Parathyroid adenoma (tissue), 2 donors: ENCODE results near the gene IL10RB.

Experiments used
- H2AFZ ChIP-seq: fragments of 300-600 bp; sonication (generic); one replicate; pipeline ENCODE4 v1.7.0; 2017; ENCODE audit warnings: antibody characterized with exemption, mild to moderate bottlenecking
- H3K27ac ChIP-seq: fragments of 300-600 bp; sonication (generic); one replicate; pipeline ENCODE4 v1.7.0; 2017
- H3K27me3 ChIP-seq: fragments of 300-600 bp; sonication (generic); one replicate; pipeline ENCODE4 v1.7.0; 2017; ENCODE audit warnings: low read length; ENCODE audit not compliant: control insufficient read depth, insufficient read depth
- H3K36me3 ChIP-seq: fragments of 300-600 bp; sonication (generic); one replicate; pipeline ENCODE4 v1.7.0; 2017; ENCODE audit warnings: low read length; ENCODE audit not compliant: control insufficient read depth, insufficient read depth
- H3K4me1 ChIP-seq: fragments of 300-600 bp; sonication (generic); one replicate; pipeline ENCODE4 v1.7.0; 2017; ENCODE audit warnings: control low read depth
- H3K4me2 ChIP-seq: fragments of 300-600 bp; sonication (generic); one replicate; pipeline ENCODE4 v1.7.0; 2017; ENCODE audit warnings: low read length
- H3K4me3 ChIP-seq: fragments of 300-600 bp; sonication (generic); one replicate; pipeline ENCODE4 v1.7.0; 2017; ENCODE audit warnings: low read depth, low read length
- H3K79me2 ChIP-seq: fragments of 300-600 bp; sonication (generic); one replicate; pipeline ENCODE4 v1.7.0; 2017; ENCODE audit warnings: control low read depth
- H3K9ac ChIP-seq: fragments of 300-600 bp; sonication (generic); one replicate; pipeline ENCODE4 v1.7.0; 2017; ENCODE audit warnings: mild to moderate bottlenecking
- H3K9me3 ChIP-seq: fragments of 300-600 bp; sonication (generic); one replicate; pipeline ENCODE4 v1.7.0; 2017; ENCODE audit warnings: low read length; ENCODE audit not compliant: control insufficient read depth
- TF ChIP-seq, protein P1 (sequence below): fragments of 300-600 bp; sonication (generic); IDR thresholded peaks from one replicate; pipeline ENCODE4 v1.7.0; 2017; ENCODE audit warnings: antibody characterized with exemption, mild to moderate bottlenecking
- donor health status: primary hyperparathyroidism.

IL10RB gene

DNA sequence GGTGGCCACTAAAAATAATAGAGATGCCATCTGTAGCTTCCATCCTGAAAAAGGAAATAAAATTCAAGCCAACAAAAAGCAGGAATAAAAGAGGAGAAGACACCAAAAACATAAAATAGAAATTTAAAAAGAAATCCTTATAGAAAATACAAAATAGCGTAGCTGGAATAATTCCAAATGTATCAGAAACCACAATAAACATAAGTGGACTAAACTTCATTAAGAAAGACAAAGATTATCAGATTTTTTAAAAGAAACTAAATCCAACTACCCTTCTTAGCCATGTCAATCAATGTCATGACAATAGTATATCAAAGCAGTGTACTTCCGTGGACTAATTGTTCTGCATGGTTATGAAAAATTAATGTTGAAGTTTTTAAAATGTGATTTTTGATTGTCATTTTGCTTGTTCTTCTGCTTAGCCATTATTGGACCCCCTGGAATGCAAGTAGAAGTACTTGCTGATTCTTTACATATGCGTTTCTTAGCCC lies 13.2 kb downstream of the IL10RB start:
- TF ChIP-seq, protein P1, sequence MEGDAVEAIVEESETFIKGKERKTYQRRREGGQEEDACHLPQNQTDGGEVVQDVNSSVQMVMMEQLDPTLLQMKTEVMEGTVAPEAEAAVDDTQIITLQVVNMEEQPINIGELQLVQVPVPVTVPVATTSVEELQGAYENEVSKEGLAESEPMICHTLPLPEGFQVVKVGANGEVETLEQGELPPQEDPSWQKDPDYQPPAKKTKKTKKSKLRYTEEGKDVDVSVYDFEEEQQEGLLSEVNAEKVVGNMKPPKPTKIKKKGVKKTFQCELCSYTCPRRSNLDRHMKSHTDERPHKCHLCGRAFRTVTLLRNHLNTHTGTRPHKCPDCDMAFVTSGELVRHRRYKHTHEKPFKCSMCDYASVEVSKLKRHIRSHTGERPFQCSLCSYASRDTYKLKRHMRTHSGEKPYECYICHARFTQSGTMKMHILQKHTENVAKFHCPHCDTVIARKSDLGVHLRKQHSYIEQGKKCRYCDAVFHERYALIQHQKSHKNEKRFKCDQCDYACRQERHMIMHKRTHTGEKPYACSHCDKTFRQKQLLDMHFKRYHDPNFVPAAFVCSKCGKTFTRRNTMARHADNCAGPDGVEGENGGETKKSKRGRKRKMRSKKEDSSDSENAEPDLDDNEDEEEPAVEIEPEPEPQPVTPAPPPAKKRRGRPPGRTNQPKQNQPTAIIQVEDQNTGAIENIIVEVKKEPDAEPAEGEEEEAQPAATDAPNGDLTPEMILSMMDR, result no peak
- Histone ChIP-seq H3K9ac (no peak overlapping the region), H3K9me3 (no peaks in the 10 kb centered on the region), H3K27ac (no peak overlapping the region), H3K79me2 (no peaks in the 10 kb centered on the region), H3K27me3 (no peaks in the 10 kb centered on the region), H2AFZ (no peak overlapping the region), H3K36me3 (no peaks in the 10 kb centered on the region), H3K4me3 (no peak overlapping the region), H3K4me2 (no peak overlapping the region), H3K4me1 (no peaks in the 10 kb centered on the region)

DNA sequence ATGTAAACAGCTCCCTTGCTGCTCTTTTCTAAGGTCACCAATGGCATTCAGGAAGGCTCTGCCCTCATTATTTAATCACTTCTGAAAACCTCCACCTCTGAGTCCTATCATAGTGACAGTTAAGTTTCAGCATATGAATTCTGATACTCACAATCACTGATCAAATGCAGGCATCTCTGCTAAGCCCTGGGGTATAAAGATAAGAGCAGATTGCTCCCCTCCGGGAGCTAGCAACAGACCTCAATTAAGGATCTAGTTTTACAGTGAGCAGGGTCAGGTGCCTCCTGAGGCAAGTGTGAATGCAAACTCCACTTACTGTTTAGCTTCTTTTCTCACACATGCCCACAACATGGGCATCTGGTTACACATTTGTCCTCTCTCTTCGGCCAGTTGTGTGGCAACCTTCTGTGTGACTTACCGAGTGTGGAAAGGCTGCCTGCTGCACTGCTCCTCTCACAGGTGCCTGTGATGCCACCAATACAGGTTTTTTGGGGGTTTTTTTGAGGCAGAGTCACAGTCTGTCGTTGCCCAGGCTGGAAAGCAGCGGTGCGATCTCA lies 15.0 kb downstream of the IL10RB start:
- Histone ChIP-seq H3K9ac (no peak overlapping the region), H3K9me3 (no peaks in the 10 kb centered on the region), H3K79me2 (no peaks in the 10 kb centered on the region), H3K4me3 (no peak overlapping the region), H3K27me3 (no peaks in the 10 kb centered on the region), H2AFZ (no peak overlapping the region), H3K4me1 (no peaks in the 10 kb centered on the region), H3K27ac (no peak overlapping the region), H3K4me2 (no peak overlapping the region), H3K36me3 (no peaks in the 10 kb centered on the region)
- TF ChIP-seq, protein P1, result no peak

DNA sequence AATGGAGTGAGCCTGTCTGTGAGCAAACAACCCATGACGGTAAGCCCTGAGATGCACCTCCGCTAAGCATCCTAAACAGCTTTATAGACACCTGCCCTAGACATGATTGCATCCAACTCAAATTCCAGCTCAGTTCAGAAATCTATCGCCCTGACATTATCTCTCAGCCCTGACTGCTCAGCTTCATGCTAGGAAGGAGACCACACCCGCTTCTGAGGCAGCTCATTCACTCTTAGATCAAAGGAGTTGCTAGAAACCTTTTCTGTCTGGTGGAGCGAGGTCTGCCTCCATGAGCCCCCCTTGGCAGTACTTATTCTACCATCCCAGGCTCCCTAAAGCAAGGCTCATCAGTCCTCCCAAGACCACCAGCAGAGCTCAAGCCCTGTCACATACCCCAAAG lies 17.0 kb downstream of the IL10RB start:
- Histone ChIP-seq H3K4me1 (no peaks in the 10 kb centered on the region), H2AFZ (no peak overlapping the region), H3K4me3 (no peak overlapping the region), H3K9me3 (no peaks in the 10 kb centered on the region), H3K9ac (no peak overlapping the region), H3K27ac (no peak overlapping the region), H3K36me3 (no peaks in the 10 kb centered on the region), H3K27me3 (no peaks in the 10 kb centered on the region), H3K79me2 (no peaks in the 10 kb centered on the region), H3K4me2 (no peak overlapping the region)
- TF ChIP-seq, protein P1, result no peak

DNA sequence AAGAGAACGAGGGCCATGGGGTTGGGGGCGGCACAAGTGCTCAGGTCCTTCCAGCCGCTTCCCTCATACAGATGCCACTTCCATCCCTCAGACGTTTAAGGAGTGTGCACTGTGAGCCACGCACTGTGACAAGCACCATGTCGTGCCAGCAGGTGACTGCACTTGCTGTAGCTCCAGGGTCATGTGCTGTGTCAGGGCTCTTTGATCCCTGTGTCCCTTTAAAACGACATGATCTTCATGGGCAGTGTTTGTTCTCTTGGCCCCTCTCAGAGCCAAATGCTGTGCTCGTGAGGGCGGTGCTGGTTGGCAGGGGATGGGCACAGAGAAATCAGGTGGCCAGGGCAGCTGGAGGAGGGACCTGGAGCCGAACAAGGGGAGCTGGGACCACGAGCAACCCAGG lies 19.9 kb downstream of the IL10RB start:
- no peak overlapping the region for H3K4me2 ChIP-seq
- no peaks in the 10 kb centered on the region for H3K36me3 ChIP-seq
- H2AFZ ChIP-seq, result no peak overlapping the region
- TF ChIP-seq, protein P1, result no peak
- no peaks in the 10 kb centered on the region for H3K9me3 ChIP-seq
- H3K4me3 ChIP-seq, result no peak overlapping the region
- no peaks in the 10 kb centered on the region for H3K79me2 ChIP-seq
- H3K27ac ChIP-seq, result no peak overlapping the region
- H3K4me1 ChIP-seq, result no peaks in the 10 kb centered on the region
- H3K9ac ChIP-seq, result no peak overlapping the region
- H3K27me3 ChIP-seq, result no peaks in the 10 kb centered on the region
